Prostate gland (tissue), 2 donors: Measurements from ENCODE around the gene CDC16. TPM values are rescaled to one million over a fixed set of nuclear protein-coding genes. Genes with fewer than 3 reads are reported as not detected.
A peak's percentile ranks its signal among the peaks of the same experiment; 100 is the strongest.

ENCODE experiments used
- DNase-seq: peaks from one replicate; pipeline ENCODE4 v3.0.0-alpha.2; 2019; ENCODE audit warnings: low spot score
- H3K27ac ChIP-seq, 2 donors: fragments of 200-600 bp; sonication (generic); 2 replicates each; pipeline ENCODE4 v1.5.1; 2017 to 2019
- H3K27me3 ChIP-seq: fragments of 200-600 bp; sonication (generic); replicated peaks from 2 replicates; pipeline ENCODE4 v1.5.1; 2019; ENCODE audit not compliant: insufficient read depth
- H3K36me3 ChIP-seq, 2 donors: fragments of 200-600 bp; sonication (generic); 1 replicate in 1 of 2; 2 replicates in 1 of 2; pipeline versions ENCODE4 v1.5.1 to v1.8.1; 2017 to 2019
- H3K4me1 ChIP-seq: fragments of 200-600 bp; sonication (generic); replicated peaks from 2 replicates; pipeline ENCODE4 v1.5.1; 2019
- H3K4me3 ChIP-seq, 2 donors: fragments of 200-600 bp; sonication (generic); 2 replicates each; pipeline ENCODE4 v1.5.1; 2017 to 2019
- H3K9me3 ChIP-seq: fragments of 200-600 bp; sonication (generic); 2 replicates; pipeline ENCODE4 v1.5.1; 2017
- CTCF ChIP-seq, 4 experiments: fragments of 200-600 bp in 2 of 4; fragments of 450-650 bp in 2 of 4; sonication (generic) in 2 of 4; IDR thresholded peaks; 1 replicate in 3 of 4; 2 replicates in 1 of 4; pipeline ENCODE4 v1.5.1; 2016 to 2019; ENCODE audit warnings: antibody characterized with exemption in 4 of 4, mild to moderate bottlenecking in 2 of 4, moderate library complexity in 2 of 4
- POLR2A ChIP-seq: fragments of 450-650 bp; IDR thresholded peaks from one replicate; pipeline ENCODE4 v1.6.1; 2016; ENCODE audit warnings: antibody characterized with exemption, mild to moderate bottlenecking
- POLR2AphosphoS5 ChIP-seq: sonication (generic); formaldehyde crosslinking; IDR thresholded peaks from one replicate; pipeline ENCODE4 v1.6.1; 2017; ENCODE audit warnings: antibody characterized with exemption
- WGBS: methylation state at CpG from one replicate; pipeline ENCODE4 v1.1.5; 2018; 5-methylcytosine and 5-hydroxymethylcytosine counted together
- intact Hi-C: fragments of 100-400 bp; cut with DNase I; formaldehyde crosslinking; loops from one replicate; pipeline ENCODE4 v1.14.2; 2022
- total RNA-seq, 2 donors: library from RNA; depleted of rRNA; stranded (reverse); fragments of >200 nt; gene quantifications; one replicate each; pipeline ENCODE4 v1.1.0, GENCODE V29; 2016

CDC16 gene
- total RNA-seq, 2 donors from 2014 or later, result 37.7 to 75.0 TPM

DNA sequence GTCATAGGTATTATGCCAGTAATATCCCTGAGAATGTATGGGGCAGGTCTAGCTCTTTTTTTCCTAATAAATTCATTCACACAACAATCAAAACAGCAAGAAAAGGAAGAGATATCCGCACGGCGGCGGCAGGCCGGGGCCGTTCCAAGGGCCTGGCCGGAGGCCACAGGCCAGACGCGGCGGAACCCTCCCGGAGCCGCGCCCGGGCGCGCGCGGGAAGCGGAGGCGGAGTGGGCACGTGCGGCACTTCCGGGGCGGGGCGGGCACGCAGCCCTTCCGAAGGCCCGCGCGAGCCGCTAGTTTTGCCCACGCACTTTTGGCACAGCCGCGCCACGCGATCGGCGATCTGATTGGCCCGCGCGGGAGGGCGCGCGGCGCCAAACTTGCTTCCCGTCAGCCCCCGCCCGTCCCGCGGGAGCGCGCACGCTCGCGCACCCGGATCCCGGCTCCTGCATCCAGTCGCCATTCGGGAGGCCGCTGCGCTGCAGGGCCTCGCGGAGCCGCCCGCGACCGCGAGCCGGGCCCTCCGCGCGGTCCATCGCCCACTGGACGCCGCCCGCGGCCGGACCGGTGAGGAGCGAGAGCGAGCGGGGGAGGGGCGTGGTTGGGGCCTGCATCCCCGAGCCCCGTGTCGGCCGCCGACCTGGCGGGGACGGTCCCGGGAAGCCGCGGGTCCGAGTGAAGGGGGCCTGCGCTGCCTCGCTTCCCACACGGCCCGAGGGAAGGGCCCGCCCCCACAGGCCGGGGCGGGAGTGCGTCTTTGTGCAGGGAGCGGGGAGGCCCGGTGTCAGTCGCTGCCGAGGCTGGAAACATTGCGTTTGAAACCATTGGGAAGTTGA lies 79.6 kb downstream of the CDC16 start, which contains the start of gene CHAMP1:
Gene CHAMP1 (plus strand): TSS at position 430 of the 839 bp plus-strand sequence. CDS start 9,340 bp downstream, outside the sequence.
- Histone ChIP-seq H3K9me3 (no peaks in the 10 kb centered on the region), H3K27me3 (no peaks in the 10 kb centered on the region), H3K4me3 (peak within 1 kb of the TSS; percentile 68 to 88), H3K36me3 (no peaks in the 10 kb centered on the region), H3K27ac (peak within 1 kb of the TSS; percentile 80 to 85), H3K4me1 (no peaks in the 10 kb centered on the region)
- DNase-seq, result peak; percentile 94
- intact Hi-C loops, result no loop called here
- WGBS, result 0% methylated on average over 40 of the region's 107 CpGs
- TF ChIP-seq POLR2AphosphoS5 (peak; percentile 43), POLR2A (peak; percentile 74), CTCF (IDR thresholded peaks at IDR 0.05) (peak in 1 of 4 experiments; percentile 2)

- intact Hi-C loops, result no loop called here
- peaks cover 6% of the 10 kb centered on the region for H3K4me1 ChIP-seq
- H3K36me3 ChIP-seq, result no peaks in the 10 kb centered on the region
- H3K27ac ChIP-seq, result peak overlapping the region; percentile 80 to 85
- H3K27me3 ChIP-seq, result no peaks in the 10 kb centered on the region
- DNase-seq, result no peak
- TF ChIP-seq POLR2A (no peak), CTCF (IDR thresholded peaks at IDR 0.05) (no peak), POLR2AphosphoS5 (no peak)
- peak overlapping the region; percentile 68 to 88 for H3K4me3 ChIP-seq
- WGBS, result 13% methylated on average over 7 of the region's 7 CpGs
- no peaks in the 10 kb centered on the region for H3K9me3 ChIP-seq
Observed at GRCh38 chr13:114315074-114315785, 80.5 kb downstream of the CDC16 start.

- Histone ChIP-seq H3K9me3 (no peaks in the 10 kb centered on the region), H3K36me3 (no peaks in the 10 kb centered on the region), H3K27ac (no peak overlapping the region), H3K4me3 (no peak overlapping the region), H3K4me1 (peaks cover 7% of the 10 kb centered on the region), H3K27me3 (no peaks in the 10 kb centered on the region)
- whole genome bisulfite sequencing, result 10% methylated on average over 1 of the region's 1 CpG
- intact Hi-C loops, result no loop called here
- TF ChIP-seq POLR2A (no peak), CTCF (IDR thresholded peaks at IDR 0.05) (no peak), POLR2AphosphoS5 (no peak)
- DNase-seq, result no peak
Observed at GRCh38 chr13:114318624-114319023, 83.9 kb downstream of the CDC16 start.

- peaks cover 0 to 5% of the 10 kb centered on the region in 2 donors for H3K36me3 ChIP-seq
- DNase-seq, result no peak
- intact Hi-C loops, result no loop called here
- 47% methylated on average over 3 of the region's 3 CpGs for WGBS
- no peak overlapping the region for H3K27ac ChIP-seq
- H3K4me3 ChIP-seq, result no peak overlapping the region
- H3K27me3 ChIP-seq, result no peaks in the 10 kb centered on the region
- TF ChIP-seq POLR2AphosphoS5, result no peak
- TF ChIP-seq POLR2A, result no peak
- TF ChIP-seq CTCF (IDR thresholded peaks at IDR 0.05), result no peak
- no peaks in the 10 kb centered on the region for H3K9me3 ChIP-seq
- peaks cover 7% of the 10 kb centered on the region for H3K4me1 ChIP-seq
Observed at GRCh38 chr13:114319441-114319913, 84.8 kb downstream of the CDC16 start.
